Upper lobe of right lung (tissue), 1 donor: Measurements from ENCODE around the gene PCDHGA1. TPM values are rescaled to one million over a fixed set of nuclear protein-coding genes. Genes with fewer than 3 reads are reported as not detected.
"Not testable (repeated sequence)": the region's sequence is repeated elsewhere in the genome, so short reads cannot be mapped to it uniquely, and the experiment has no call there.

ENCODE experiments used
- ATAC-seq: fragments of 200-7000 bp; cut with Tn5 transposase; one replicate; pipeline ENCODE4 v1.9.1; 2020; ENCODE audit warnings: mild to moderate bottlenecking, moderate library complexity
- DNase-seq: peaks from one replicate; pipeline ENCODE4 v3.0.0-alpha.2; 2020
- H3K27ac ChIP-seq: fragments of 200-600 bp; one replicate; pipeline ENCODE4 v1.8.0; 2022
- H3K27me3 ChIP-seq: fragments of 200-600 bp; one replicate; pipeline ENCODE4 v1.8.0; 2022; ENCODE audit warnings: mild to moderate bottlenecking
- H3K36me3 ChIP-seq: fragments of 200-600 bp; one replicate; pipeline ENCODE4 v1.8.0; 2022
- H3K4me1 ChIP-seq: fragments of 200-600 bp; one replicate; pipeline ENCODE4 v1.8.0; 2022
- H3K4me3 ChIP-seq: fragments of 200-600 bp; one replicate; pipeline ENCODE4 v1.8.0; 2022; ENCODE audit warnings: mild to moderate bottlenecking
- H3K9me3 ChIP-seq: fragments of 200-600 bp; one replicate; pipeline ENCODE4 v1.8.0; 2022
- CTCF ChIP-seq: fragments of 200-600 bp; IDR thresholded peaks from one replicate; pipeline ENCODE4 v1.8.0; 2022; ENCODE audit warnings: antibody characterized with exemption
- intact Hi-C: fragments of 100-400 bp; cut with DNase I; formaldehyde crosslinking; loops from one replicate; pipeline ENCODE4 v1.11.0; 2022
- total RNA-seq: library from RNA; stranded (reverse); fragmentation: NEBNext Ultra II Directional; extraction: Animal tissue kit (Norgen Biotek cat#: 25700); gene quantifications from one replicate; pipeline ENCODE4 v1.2.1, GENCODE V29; 2021
- donor health status: DM: no; HTN: yes; CAD: no; lungs with severe emphysema.

PCDHGA1 gene
- total RNA-seq, 1 donor from 2014 or later = 0.46 TPM

GRCh38 chr5:141383345-141383744, 53.0 kb downstream of the PCDHGA1 start:
- DNase-seq (no peak), ATAC-seq (no peak)
- no peak overlapping the region for H3K27ac ChIP-seq
- H3K9me3 ChIP-seq = peaks cover 19% of the 10 kb centered on the region
- H3K36me3 ChIP-seq = no peaks in the 10 kb centered on the region
- TF ChIP-seq CTCF = no peak
- H3K4me1 ChIP-seq = no peaks in the 10 kb centered on the region
- intact Hi-C loops = no loop called here
- H3K4me3 ChIP-seq = no peak overlapping the region
- peaks cover 11% of the 10 kb centered on the region for H3K27me3 ChIP-seq

GRCh38 chr5:141384471-141385267, 54.4 kb downstream of the PCDHGA1 start:
- peaks cover 24% of the 10 kb centered on the region for H3K9me3 ChIP-seq
- H3K4me3 ChIP-seq = no peak overlapping the region
- peaks cover 11% of the 10 kb centered on the region for H3K27me3 ChIP-seq
- H3K36me3 ChIP-seq = no peaks in the 10 kb centered on the region
- no peak for ATAC-seq
- no peak overlapping the region for H3K27ac ChIP-seq
- intact Hi-C loops = no loop called here
- no peak for DNase-seq
- H3K4me1 ChIP-seq = no peaks in the 10 kb centered on the region
- no peak for TF ChIP-seq CTCF

- peak; percentile 42 for TF ChIP-seq CTCF
- peaks cover 31% of the 10 kb centered on the region for H3K9me3 ChIP-seq
- ATAC-seq = peak; percentile 92
- H3K36me3 ChIP-seq, H3K4me1 ChIP-seq, intact Hi-C loops, H3K27me3 ChIP-seq, H3K27ac ChIP-seq, H3K4me3 ChIP-seq: not testable (repeated sequence)
- DNase-seq = peak; percentile 74
Measured at GRCh38 chr5:141387557-141388311, 57.4 kb downstream of the PCDHGA1 start, which contains the start of gene PCDHGB4. PCDHGB4 (plus strand) TSS chr5:141387698; CDS start chr5:141387885, 187 bp downstream.

GRCh38 chr5:141388661-141389060, 58.3 kb downstream of the PCDHGA1 start:
- H3K9me3 ChIP-seq = peaks cover 40% of the 10 kb centered on the region
- intact Hi-C loops = no loop called here

More at GRCh38 chr5:141388661-141389060, 58.3 kb downstream of the PCDHGA1 start:
- Histone ChIP-seq H3K4me3 (no peak overlapping the region), H3K36me3 (no peaks in the 10 kb centered on the region), H3K4me1 (no peaks in the 10 kb centered on the region), H3K27me3 (peaks cover 10% of the 10 kb centered on the region), H3K27ac (no peak overlapping the region)
- no peak for TF ChIP-seq CTCF
- DNase-seq (no peak), ATAC-seq (no peak)
